Middle frontal gyrus (tissue), 1 donor: ENCODE measurements around the gene PDIA3.
A peak's percentile ranks its signal among the peaks of the same experiment; 100 is the strongest.
"Not testable (repeated sequence)": the region's sequence is repeated elsewhere in the genome, so short reads cannot be mapped to it uniquely, and the experiment has no call there.

Source experiments
- DNase-seq: peaks from one replicate; pipeline ENCODE4 v3.0.0-alpha.2; 2015; ENCODE audit warnings: low spot score; ENCODE audit errors: extremely low spot score

The PDIA3 gene

GRCh38 chr15:43746245-43746902 is at the start of gene PDIA3:
Gene PDIA3, plus strand, starts transcription at chr15:43746438. Its CDS starts 102 bp downstream, at chr15:43746540.
- DNase-seq, result peak; percentile 88

- DNase-seq, result no peak
These were observed 44.1 kb upstream of the PDIA3 start for GRCh38 chr15:43702174-43702573.

- no peak for DNase-seq
These were observed 43.4 kb upstream of the PDIA3 start for GRCh38 chr15:43702701-43703424.

- DNase-seq, result not testable (repeated sequence)
These were observed 35.7 kb upstream of the PDIA3 start for GRCh38 chr15:43710431-43711131.

GRCh38 chr15:43723151-43723550 is 23.1 kb upstream of the PDIA3 start:
- no peak for DNase-seq

- not testable (repeated sequence) for DNase-seq
These were observed 19.9 kb upstream of the PDIA3 start for GRCh38 chr15:43726306-43726705.

- not testable (repeated sequence) for DNase-seq
These were observed 18.0 kb upstream of the PDIA3 start for GRCh38 chr15:43728053-43728725.

GRCh38 chr15:43735416-43735815 is 10.8 kb upstream of the PDIA3 start:
- DNase-seq, result no peak

- not testable (repeated sequence) for DNase-seq
These were observed 668 bp downstream of the PDIA3 start for GRCh38 chr15:43746903-43747309.

- no peak for DNase-seq
These were observed 2.1 kb downstream of the PDIA3 start for GRCh38 chr15:43748376-43748775.

- DNase-seq, result no peak
These were observed 3.6 kb downstream of the PDIA3 start for GRCh38 chr15:43749690-43750345.

- DNase-seq, result no peak
These were observed 5.6 kb downstream of the PDIA3 start for GRCh38 chr15:43751885-43752284.

- no peak for DNase-seq
These were observed 16.6 kb downstream of the PDIA3 start for GRCh38 chr15:43762824-43763223.

GRCh38 chr15:43763819-43764446 is 17.7 kb downstream of the PDIA3 start:
- DNase-seq, result no peak

- no peak for DNase-seq
These were observed 23.5 kb downstream of the PDIA3 start for GRCh38 chr15:43769584-43770228.

- DNase-seq, result no peak
These were observed 25.6 kb downstream of the PDIA3 start for GRCh38 chr15:43771816-43772215.

- no peak for DNase-seq
These were observed 26.4 kb downstream of the PDIA3 start for GRCh38 chr15:43772624-43773023.

- no peak for DNase-seq
These were observed 27.8 kb downstream of the PDIA3 start for GRCh38 chr15:43774062-43774461.

- no peak for DNase-seq
These were observed 29.2 kb downstream of the PDIA3 start for GRCh38 chr15:43775411-43775965.
